TTC549 (cell line): ENCODE data around the gene RASA3.
"Not testable (repeated sequence)": the region's sequence is repeated elsewhere in the genome, so short reads cannot be mapped to it uniquely, and the experiment has no call there.

Source experiments
- FAIRE-seq: peaks from 2 replicates; lab custom pipeline; 2012; peaks lifted over from hg19 to GRCh38; lab: Jason Lieb, UNC

Gene RASA3

GRCh38 chr13:114155926-114156883 lies 23.8 kb upstream of the RASA3 start:
- no peak for FAIRE-seq

- FAIRE-seq, result no peak
Measured at GRCh38 chr13:114155320-114155719, 22.9 kb upstream of the RASA3 start.

DNA sequence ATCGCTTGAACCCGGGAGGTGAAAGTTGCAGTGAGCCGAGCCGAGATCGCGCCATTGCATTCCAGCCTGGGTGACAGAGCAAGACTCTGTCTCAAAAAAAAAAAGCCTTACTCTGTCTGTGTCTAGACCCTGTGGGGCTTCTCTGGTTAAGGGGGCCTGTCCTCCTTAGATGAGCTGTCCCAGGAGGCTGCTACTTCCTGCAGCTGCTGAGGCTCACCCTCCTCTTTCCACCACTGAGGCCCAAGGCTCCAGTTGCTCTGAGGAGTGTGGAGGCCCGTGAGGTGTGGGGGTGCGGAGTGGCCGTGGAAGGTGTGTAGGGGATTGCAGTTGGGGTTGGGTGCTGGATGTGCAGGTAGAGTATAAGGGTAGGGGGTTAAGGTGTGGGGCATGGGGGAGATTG lies 22.1 kb upstream of the RASA3 start:
- no peak for FAIRE-seq

DNA sequence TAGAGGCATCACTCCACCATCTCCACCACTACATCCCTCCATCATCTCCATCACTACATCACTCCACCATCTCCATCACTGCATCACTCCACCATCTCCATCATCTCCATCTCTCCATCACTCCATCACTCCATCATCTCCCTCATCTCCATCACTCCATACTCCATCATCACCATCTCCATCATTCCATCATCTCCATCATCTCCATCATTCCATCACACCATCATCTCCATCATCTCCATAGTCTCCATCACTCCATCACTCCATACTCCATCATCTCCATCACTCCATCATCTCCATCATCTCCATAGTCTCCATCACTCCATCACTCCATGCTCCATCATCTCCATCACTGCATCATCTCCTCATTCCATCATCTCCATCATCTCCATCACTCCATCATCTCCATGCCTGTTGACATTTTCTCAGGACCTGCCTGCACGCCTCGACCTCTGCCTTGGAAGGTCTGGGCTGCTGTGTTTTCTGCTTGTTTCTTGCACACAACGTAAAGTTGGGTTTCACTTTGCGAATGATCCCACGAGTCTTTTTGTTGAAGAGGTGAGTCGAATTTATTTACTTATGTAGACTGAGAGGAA lies 21.2 kb upstream of the RASA3 start:
- FAIRE-seq, result no peak

- FAIRE-seq, result no peak
Measured at GRCh38 chr13:114152831-114153371, 20.5 kb upstream of the RASA3 start.

DNA sequence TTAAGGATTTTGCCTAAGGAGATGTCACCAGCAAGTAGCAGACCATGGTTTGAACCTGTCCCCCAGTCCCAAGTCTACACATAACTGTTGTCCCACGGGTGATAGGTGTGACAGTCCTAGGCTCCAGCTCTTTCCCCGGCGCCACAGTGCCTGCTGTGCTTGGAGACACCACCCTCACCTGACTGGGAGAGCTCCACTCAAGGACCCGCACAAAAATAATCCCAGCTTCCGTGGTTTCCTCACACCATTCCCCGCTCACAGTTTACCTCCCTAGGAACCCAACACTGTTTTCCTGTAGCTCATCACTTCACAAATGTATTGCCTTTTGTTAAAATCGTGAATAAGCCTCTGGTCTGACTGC lies 19.8 kb upstream of the RASA3 start:
- FAIRE-seq, result no peak

GRCh38 chr13:114151565-114152284 lies 19.3 kb upstream of the RASA3 start:
- FAIRE-seq, result no peak

GRCh38 chr13:114151031-114151430 lies 18.6 kb upstream of the RASA3 start:
- FAIRE-seq, result no peak

DNA sequence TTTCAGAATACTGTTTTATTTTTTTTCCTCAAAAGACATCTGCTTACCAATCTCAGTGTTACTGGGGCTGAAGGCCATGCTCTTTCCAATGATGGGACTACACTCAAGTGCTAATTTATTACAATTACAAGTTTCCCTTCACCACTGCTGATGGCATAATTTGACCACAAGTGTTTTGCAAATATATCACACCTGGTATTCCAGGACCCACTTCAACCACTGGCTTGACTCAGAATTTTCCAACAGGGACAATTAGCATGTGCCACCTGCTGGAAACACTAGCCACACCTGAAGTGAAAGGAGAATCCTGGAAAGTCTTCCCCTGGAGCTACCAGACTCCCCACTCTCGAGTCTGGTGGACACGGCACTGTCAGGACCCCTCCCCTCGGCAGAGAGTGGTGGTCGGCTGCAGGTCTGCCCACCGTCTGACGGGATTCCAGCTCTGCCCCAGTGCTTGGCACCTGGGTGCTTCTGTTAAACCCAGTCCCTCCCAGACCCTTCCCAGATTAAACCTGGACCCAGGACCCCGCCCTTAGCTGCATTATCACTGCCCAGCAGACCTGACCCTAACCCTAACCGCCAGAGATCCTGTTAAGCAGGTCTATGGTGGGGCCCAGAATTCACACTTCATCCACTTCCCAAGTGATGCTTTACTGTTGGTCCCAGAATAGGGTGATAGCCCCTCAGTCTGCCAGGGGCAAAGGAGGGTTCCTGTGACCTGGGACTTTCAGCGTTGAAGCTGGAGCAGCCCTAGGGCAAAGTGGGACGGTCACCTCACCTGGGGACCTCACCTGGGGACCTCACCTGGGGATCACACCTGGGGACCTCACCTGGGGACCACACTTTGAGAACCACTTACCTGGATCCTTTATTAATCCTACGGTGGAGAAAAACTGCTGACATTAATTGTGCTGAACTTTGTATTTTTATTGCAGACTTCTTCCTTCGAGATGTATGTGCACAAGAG lies 17.6 kb upstream of the RASA3 start:
- no peak for FAIRE-seq

DNA sequence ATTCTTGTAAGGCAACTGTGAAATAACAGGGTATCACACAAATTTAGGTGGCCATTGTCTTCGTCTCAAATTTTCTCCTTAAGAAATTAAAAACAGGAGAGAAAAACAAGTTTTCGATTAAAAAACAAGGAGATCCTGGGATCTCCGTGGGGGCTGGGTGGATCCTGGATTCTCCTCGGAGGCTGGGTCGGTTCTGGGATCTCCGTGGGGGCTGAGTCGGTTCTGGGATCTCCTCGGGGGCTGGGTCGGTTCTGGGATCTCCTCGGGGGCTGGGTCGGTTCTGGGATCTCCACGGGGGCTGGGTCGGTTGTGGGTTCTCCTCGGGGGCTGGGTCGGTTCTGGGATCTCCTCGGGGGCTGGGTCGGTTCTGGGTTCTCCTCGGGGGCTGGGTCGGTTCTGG lies 16.5 kb upstream of the RASA3 start:
- not testable (repeated sequence) for FAIRE-seq

GRCh38 chr13:114148521-114148855 lies 16.1 kb upstream of the RASA3 start:
- no peak for FAIRE-seq

DNA sequence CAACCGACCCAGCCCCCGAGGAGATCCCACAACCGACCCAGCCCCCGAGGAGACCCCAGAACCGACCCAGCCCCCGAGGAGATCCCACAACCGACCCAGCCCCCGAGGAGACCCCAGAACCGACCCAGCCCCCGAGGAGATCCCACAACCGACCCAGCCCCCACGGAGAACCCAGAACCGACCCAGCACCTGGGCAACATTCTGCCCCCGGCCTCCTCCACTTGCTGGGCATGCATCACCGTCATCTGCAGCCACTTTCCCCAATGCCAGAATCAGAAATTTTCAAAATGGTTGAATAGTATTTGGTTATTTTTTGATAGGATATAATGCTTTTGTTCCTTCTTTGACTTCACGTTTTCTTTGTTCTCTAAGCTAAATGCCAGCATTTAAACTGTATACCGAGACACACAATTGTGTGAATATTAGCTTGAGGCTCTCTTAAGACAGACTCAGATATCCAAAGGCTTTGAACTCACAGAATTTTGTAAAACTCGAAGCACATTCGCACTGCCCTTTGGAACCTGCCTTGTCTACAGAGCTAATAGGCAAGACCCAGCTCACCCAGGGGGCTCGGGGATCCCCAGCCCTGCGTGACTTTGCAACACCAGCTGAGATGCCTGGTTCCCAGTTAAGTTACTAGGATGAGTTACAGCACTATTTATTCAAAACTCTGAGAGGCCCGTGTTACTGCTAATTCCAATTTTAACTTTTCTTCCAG lies 15.5 kb upstream of the RASA3 start:
- FAIRE-seq, result no peak

- no peak for FAIRE-seq
Measured at GRCh38 chr13:114146629-114147028, 14.2 kb upstream of the RASA3 start.

GRCh38 chr13:114146173-114146572 lies 13.8 kb upstream of the RASA3 start:
- no peak for FAIRE-seq

DNA sequence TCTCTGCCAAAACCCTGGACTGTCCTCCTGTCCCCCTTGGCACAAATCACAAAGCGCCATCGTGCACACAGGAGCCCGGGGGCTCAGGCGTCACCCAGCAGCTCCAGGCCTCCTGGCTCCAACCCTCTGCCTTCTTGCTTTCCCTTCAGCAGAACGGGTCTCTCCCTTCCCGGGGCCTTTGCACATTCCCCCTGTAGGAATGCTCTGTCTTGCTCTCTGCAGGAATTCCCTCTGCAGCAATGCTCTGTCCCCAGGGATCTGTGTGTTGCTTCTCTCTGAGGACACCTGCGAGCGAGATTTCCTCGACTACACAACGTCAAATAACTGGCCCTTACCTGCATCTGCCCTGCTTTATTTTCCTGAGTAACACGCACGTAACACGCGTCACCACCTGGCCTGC lies 13.3 kb upstream of the RASA3 start:
- FAIRE-seq, result no peak

- no peak for FAIRE-seq
Measured at GRCh38 chr13:114145256-114145655, 12.8 kb upstream of the RASA3 start.

DNA sequence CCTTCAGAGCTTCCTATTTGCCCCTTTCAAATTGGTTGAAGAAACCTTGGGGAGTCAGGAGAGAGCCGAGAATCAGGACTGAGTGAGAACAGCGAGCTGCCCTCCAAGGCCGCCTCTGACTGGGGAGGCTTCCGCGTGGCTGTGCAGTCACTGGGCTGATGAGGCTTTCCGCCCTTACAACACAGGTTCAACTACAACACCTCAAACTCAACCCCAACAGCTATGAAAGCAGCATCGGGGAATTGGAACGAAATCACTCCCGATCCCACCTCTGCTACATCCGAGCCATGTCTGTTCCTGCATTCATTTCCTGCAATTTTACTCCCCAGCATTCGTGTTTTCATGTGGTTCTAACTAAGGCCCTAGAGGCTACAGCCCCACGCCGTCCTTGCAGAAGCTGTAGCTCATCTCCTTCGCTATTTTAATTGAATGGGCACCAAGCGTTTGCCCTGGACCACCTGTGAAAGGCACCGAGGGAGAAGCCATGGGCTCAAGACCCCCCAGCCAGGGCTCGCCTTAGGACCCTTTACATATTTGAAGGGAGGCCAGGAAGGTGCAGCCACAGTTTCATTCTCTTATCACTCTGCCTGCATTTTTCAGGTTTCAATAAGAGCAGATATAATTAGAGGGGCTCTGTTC lies 12.3 kb upstream of the RASA3 start:
- FAIRE-seq, result no peak

DNA sequence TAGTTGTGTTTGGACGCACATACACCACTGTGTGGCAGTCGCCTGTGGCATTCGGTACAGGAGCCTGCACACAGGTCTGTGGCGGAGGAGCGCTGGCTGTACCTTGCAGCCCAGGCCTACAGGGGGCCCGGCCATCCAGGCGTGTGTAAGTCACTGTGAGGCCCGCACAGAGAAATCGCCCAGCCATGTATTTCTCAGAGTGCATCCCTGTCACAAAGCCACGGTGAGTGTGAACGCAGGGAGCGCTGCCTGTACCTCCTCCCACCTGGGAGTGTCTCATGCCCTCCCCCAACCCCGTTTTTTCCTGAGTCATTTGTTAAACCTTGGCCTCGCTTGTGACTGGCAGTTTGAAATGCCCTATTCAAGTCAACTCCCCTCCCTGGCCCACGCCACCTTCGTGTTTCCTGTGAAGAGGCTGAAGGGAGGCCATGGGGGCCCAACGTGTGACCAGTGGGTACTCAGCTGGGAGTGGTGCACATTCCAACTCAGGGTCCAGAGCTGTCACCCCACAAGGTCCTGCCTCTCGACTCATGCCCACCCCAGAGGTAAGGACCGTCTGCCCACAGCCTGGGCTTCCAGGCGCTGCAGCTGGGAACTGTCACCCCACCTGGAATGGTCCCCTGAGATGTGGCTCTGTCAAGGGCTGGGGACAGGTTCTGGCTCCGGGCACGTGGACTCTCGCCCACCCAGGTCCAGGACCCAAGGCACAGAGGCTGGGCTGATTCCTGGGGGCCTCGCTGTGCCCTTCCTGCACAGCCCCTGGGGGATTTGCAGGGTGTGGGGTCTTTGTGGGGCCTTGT lies 11.6 kb upstream of the RASA3 start:
- FAIRE-seq, result no peak

GRCh38 chr13:114142640-114143490 lies 10.4 kb upstream of the RASA3 start:
- no peak for FAIRE-seq
